Activated CD4-positive, alpha-beta T cell treated with anti-CD3 and anti-CD28 coated beads, Interleukin-2, amount 50 U/mL, for 16 hours (primary cell): Measurements from ENCODE around the gene CORO2B.
"Not testable (repeated sequence)": the region's sequence is repeated elsewhere in the genome, so short reads cannot be mapped to it uniquely, and the experiment has no call there.

ENCODE experiments used
- DNase-seq: peaks from one replicate; pipeline ENCODE4 v3.0.0-alpha.2; 2020

Gene CORO2B

DNA sequence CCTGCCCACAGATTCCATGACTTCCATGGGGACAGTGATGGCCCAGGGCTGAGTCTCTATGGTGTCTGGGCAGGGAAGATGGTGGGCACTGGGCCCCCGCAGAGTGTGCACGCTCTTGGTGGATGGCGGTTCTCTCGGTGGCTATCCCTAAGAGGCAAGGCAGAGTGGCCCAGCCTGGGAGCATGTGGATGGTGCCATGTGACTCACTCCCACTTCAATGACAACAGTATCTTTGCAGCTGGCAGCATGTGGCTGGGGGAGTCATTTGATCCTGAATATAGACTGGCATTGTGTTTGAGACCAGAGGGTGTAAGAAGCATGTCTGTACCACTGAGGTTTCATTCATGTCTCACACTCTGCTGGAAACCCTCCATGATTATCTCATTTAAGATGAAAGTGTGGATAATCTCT, 101.2 kb downstream of the CORO2B start:
- no peak for DNase-seq

DNA sequence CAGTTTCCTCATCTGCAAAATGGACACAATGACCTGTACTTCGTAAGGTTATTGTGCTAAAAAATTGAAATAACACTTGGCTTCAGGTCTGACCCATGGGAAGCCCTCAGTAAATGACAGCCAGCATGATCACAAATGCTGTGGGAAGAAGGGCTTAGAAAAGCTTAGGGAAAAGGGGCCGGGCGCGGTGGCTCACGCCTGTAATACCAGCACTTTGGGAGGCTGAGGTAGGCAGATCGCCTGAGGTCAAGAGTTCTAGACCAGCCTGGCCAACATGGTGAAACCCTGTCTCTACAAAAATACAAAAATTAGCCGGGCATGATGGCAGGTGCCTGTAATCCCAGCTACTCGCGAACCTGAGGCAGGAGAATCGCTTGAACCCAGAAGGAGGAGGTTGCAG, 102.0 kb downstream of the CORO2B start:
- DNase-seq: not testable (repeated sequence)

DNA sequence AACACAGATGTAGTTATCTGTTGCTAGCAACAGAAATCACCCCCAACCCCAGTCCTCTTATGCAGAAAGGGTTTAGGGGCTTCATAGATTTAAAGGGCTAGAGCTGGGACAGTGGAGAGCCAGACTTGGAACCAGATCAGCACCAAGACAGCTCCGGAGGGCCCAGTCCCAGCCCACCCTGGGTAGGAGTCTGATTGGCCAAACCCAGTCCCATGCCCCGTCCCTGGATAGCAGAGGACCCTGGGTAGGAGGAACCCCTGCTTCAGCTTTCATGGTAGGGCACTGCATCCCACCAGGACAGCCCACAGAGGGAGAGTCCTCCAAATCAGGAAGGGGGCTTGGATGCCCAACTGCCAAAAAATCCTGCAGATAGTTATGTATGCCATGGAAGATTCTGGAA, 103.0 kb downstream of the CORO2B start:
- DNase-seq: no peak

DNA sequence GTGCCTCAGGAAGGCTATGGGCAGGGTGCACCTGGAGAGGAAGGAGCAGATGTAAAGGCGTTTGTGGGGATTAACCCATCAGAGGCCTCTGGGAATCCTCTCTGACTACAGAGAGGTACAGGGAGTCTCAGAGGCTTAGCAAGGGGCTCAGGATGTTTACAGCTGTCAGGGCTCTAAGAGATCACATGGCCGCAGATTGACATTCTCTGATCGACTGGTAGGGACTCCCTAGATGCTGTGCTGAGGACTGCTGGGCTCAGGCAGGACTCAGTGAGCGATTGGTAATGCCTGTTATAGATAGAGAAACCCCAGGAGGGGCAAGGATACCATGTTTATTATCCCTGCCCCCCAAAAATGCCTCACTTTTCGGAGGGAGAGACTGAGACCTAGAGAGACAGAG, 103.5 kb downstream of the CORO2B start:
- DNase-seq: no peak

DNA sequence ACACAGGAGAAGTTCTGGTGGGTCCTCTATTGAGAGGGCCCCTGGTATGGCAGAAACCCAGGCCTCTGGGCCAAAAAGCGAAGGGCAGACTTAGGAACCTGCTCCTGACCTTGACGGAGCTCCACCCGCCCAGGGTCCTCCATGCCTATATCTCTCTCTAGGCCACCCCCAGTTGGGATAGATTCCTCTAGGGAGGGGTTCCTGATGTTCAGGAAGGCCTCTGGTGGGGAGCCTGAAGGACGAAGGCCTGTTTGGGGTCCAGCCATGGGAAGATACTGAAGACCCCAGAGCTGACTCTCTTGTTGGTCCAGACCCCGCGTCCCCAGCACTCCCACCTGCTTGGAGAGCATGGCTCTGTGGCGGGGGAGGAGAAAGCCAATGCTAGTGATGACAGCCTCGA, 104.2 kb downstream of the CORO2B start:
- DNase-seq: no peak

DNA sequence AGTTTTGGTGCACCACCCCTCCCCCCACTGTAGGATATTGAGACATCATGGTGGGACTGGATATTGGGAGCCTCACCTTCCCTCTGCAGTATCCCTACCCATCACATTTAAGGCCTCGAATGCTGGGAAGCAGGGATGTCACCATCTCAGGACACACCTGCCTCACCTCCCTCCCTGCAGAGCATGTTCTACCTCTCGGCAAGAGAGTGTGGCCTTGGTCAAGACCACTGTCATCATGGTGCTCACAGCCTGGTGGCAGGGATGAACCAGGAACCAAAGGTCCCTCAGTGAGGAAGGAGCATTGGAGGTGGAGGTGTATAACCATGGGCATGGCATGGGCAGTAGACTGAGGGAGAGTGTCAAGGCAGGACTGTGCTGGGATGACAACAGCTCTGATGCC, 104.8 kb downstream of the CORO2B start:
- no peak for DNase-seq

DNA sequence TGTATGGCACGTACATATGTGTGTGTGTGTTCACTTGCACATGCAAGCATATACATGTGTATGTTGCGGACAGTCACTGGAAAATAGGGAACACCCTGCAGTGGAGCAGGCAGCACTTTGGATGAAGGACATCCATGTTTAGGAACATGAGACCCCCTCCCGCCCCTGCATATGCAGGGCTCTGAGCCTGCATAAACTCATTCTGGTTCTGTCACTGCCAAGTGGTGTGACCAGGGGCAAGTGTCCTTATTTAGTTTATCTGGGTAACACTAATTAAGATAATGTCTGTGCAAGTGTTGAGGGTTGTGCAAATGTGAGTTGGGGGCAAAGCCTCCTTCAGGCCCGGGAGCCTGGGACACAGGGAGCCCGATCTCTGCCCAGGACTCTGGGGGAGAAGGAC, 105.7 kb downstream of the CORO2B start:
- no peak for DNase-seq

DNA sequence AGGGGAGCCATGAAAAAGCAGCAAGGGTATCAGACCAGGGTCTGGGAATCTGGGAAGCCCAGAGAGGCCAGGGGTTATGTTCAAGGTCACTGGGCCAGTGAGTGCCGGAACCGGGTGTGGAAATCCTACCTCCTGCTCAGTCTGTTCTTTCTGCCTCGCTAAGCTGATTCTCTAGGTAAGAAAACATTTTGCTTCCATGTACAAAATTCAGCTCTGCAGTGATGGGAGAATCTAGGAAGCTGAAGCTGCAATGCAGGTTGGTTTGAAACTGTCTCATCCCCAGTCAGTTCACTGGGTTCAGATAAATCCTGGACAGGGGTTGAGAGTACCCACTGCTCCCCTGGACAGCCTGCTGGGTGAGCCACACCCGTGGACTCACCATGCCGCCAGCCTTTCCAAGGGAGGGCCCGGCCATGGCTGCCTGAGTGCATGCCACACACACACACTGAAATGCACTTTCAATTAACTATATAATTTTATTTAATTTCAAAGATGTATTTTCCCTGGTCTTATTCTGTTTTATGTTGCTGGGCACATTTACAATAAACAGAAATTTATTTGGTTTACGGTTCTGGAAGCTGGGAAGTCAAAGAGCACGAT, 108.4 kb downstream of the CORO2B start:
- DNase-seq: no peak

DNA sequence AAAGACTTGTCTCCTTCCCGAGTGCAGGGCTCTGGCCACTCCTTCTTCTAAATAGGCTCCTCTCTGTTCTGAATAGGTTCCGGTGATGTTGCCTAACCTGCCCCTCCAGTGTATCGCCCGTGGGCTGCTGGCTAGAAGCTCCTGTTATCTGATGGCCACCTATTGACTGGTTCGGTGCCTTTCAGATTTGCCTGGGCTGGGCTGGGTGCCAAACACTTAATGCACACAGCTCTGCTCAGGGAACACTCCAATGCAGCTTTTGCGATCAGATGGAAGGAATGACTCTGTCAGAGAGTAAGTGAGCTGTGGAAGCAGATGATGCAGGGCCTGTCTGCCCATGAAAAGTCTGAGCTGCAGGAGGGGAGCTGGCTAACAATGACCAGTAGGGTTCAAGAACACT, 112.9 kb downstream of the CORO2B start:
- DNase-seq: no peak

DNA sequence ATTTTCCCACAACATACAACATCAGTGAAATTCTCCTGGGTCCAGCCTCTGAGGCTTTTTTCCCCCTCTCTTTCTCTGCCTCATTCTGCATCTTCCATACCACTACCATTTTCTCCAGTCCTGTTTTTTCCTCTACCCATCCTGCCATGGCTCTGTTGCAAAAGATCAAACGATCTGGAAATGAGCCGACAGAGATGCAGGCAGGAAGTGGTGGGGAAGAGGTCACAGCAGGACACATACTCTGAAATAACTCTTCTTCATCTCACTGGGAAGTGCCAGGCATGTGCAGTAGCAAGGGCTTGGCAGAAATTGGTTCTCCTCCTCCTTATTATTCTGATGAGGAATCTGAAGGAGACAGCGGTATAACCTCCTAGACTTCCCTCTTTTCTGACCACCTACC, 114.3 kb downstream of the CORO2B start:
- no peak for DNase-seq

DNA sequence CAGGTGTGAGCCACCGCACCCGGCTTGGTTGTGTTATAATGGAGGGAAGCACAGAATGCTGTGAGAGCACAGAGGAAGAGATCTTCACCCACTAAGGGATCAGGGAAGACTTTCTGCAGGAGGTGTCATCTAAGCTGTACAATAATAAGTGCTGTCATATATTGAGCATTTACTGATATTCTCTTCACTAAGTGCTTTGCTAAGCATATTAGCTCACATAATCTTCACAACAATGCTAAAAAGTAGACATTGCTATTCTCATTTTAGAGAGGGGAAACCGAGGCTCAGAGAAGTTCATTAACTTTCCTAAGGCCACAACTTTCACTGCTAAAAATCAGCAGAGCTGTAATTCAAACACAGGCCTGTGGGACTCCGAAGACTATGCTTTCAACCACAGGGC, 115.3 kb downstream of the CORO2B start:
- DNase-seq: no peak

DNA sequence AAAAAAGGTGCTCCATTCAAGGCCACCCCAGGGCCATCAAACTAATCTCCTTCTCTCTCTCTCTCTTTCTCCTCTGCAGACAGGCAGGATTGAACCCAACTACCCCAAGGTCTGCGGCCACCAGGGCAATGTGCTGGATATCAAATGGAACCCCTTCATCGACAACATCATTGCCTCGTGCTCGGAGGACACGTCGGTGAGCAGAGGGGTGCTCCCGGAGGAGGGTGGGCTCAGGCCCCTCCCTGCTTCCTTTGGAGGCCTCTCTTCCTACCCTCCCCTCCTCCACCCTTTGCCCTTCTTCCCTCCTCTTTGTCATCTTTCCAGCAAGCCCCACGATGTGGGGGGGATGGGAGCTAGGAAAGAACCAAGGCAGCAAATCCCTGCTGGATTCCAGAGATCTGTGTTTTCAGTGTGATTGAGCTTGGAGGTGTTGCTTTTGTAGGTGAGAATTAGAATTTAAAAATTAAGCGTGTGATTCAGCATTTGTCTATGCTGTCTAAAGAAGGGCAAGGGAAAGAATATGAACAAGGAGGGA, 116.3 kb downstream of the CORO2B start:
- DNase-seq: no peak

DNA sequence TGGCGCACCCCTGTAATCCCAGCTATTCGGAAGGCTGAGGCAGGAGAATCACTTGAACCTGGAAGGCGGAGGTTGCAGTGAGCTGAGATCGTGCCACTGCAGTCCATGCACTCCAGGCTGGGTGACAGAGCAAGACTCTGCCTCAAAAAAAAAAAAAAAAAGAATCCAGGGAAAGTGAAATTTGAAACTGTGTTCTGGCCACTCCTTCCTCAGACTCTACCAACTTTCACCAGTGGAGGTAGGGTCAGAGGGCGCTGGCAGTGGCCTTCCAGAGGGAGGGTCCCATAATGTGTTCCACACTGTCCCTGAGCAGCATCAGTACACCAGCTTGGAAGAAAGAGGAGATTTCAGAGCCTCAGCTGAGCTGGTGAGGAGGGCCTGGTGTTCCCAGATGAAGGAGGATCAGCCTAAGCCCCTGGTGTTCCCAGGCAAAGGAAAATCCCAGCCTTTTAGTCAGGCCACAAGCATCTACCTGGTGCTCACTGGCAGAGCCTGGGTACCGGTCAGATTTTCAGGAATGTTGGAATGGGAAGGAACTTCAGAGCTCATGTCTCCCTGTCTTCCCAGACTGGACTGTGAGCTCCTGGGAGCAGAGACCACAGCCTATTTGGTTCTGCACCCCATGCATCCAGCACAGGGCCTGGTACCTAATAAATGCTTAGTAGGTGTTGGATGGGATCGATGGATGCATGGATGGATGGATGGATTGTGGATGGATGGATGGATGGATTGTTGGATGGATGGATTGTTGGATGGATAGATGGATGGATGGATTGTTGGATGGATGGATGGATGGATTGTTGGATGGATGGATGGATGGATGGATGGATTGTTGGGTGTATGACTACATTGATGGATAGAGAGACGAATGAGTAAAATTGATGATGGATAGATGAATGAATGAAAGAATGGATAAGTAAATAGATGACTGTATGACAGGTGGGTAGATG, 117.9 kb downstream of the CORO2B start:
- DNase-seq: no peak

DNA sequence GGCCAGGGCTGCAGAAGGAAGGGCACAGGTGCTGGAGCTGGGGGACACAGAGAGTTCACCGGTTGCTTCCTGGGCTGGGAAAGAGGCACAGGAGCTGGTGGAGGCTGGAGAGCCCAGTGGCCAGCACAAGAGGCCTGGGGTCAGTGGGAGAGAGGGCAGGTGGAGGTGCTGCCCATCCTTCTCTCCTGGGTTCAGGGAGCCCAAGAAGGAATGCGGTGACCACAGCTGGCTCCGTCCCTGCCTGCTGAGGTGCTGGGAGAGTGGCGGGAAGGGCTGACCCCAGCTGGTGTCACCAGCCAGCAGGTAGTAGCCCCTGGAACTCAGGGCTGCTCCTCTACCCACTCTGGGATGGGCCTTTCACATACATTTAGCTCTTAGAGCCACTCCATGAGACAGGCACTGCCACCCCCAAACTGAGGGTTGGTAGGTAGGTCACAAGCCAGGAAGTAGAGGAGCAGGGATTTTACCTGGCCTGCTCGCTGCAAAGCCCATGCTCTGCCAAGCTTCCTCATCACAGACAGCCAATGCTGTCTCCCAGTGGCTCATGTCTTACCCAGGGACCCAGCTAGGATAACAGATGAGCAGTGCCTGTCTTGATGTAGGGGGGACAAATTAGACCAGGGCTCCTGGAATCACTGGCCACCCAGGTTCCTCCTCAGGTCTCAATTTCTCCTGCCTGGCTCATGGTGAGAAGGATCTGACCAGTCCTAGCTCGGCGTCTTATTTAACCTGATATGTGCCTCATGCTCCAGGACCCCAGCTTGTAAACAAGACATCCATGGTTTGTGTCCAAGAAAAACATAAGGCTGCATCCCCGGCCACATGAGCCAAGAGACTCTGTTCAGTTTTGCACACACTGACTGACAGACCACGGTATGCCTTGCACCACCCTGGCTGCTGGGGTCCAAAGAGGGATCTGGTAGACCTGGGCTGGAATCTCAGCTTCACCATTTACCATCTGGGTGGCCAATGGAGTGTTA, 119.2 kb downstream of the CORO2B start:
- no peak for DNase-seq

DNA sequence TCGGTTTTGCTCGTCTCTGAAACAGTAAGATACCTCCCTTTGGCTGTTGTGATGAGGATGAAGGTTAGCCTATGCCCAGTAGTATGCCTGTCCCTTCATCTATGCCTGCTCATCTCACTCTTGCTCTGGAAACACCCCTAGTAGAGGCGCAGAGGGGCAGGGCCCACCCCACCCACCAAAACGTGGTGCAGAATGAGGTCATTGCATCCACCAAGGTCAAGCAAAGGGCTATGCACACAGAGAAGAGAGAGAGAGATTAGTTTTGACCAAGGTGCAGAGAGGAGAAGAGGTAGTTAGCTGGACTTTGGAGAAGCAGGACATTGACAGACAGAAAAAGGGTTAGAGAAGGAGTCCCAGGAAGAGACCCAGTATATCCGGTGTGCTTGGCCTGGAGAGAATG, 119.9 kb downstream of the CORO2B start:
- no peak for DNase-seq

DNA sequence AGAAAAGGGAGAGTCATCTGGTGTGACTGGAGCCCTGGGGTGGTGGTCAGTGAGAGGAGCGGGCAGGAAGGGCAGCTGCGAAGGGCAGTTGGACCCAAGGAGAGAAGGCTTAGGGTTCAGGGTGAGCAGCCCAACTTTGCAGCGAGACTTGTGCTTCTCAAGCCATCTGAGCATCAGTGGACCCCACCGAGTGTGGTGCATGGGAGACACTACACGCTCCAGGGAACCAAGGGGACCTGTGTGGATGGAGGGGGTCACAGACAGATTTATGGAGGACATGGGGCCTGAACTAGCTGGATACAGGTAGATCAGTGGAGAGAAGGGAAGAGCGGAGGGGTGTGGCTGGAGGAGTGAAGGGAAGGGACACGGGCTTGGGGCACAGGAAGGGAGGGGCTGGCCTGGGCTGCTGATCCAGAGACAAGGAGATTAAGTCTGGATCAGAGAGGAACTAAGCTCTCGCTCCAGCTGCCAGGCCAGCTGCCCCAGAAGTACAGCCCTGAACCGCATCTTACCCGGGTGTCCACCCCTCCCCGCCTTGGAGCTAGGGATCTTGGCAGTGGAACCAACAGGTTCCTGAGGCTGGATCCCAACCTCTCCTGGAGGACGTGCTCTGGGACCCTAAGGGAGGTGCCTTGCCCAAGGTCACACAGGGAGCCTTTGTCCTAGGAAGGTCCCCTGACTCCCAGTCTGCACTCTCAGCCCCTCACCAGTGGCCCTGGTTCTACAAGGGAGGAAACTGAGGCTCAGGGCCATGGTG, 120.5 kb downstream of the CORO2B start:
- no peak for DNase-seq

DNA sequence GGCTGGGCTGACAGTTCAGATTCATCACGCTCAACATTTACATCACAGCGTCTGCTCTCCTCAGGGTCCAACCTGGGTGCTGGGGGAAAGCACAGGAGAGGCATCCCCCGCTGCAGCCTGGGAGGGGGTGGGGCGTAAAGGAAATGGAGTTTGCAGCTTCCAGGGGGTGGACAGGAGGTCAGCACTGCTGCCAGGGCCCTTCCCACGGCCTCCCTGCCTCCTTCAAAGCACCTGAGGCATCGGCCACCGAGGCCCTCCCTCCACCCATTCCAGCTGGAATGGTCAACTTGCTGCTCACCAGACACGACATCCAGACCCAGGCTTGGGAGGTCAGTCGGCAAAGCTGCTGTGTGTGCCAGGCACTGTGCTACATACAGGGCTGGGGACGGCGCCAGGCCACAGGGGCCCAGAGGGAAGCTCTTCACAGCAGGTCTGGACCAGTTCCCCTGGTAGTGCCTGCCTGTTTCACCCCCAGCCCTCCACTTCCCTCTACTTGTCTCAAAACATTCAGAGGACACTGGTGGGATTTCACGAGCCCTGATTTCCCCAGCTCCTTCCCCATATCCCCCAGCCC, 121.2 kb downstream of the CORO2B start:
- no peak for DNase-seq

DNA sequence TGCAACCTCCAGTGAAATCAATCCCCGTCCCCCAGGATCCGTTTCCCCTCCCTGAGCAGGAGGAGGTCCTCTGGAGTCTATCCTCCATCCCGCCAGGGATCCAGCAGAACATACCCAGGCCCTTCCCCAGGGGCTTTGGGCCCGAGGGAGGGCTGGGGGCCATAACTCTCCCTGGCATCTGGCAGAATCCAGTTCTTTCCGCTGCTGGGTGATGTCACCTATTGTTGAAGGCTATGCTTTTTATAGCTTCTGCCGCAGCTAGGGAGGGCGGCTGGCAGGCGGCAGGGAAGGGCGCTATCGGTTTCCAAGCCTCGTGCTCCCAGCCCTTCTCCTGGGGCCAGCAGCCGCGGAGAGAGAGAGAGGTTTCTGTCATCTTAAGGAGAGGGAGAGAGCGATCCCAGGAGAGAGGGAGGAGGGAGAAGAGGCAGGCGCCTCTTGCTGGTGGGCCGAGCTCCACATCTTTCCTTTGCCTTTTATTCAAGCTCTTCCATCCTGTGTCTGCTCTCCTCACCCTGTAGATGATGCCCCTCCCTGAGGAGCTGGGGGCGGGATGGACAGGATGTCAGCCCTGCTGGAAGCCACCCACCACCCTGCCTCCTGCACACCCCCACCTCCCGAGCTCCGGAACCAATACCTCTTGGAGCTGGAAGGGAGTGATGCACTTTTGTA, 121.8 kb downstream of the CORO2B start:
- DNase-seq: no peak

DNA sequence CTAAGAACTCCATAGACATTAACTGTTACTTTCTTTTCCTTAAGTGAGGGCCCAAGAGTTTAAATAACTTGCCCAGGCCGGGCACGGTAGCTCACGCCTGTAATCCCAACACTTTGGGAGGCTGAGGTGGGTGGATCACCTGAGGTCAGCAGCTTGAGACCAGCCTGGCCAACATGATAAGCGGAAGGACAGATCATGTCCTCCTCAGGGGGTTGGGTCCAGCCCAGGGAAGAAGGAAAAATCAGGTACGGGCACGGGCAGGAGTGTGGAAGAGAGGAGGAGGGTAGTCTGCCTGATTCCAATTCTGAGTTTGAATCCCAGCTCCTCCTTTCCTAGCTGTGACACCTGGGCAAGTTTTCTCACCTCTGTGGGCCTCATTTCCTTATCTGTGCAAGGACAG, 123.1 kb downstream of the CORO2B start:
- no peak for DNase-seq

DNA sequence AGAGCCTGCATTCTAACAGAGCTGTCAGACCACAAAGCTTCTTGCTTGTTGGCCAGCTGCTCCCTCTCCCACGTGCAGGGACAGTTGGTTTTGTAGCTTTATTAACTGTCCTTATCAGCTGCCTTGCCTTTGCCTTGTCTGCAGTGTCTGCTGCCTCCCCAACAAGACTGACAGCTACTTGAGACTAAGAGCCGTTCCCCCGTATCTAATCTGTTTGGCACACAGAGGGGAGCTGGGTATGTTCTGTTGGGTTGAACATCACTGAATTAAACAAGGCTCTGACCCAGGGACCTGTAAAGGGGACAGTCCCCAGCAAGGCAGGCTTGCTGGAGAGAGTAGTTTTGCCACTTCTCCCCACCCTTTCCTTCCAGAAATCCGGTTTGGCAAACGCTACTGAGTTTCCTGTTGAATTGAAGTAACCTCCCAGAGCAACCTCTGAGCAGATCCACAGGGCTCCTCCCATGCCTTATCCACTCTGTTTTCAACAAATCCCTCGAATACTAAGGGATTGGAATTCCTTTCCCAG, 125.8 kb downstream of the CORO2B start:
- no peak for DNase-seq

DNA sequence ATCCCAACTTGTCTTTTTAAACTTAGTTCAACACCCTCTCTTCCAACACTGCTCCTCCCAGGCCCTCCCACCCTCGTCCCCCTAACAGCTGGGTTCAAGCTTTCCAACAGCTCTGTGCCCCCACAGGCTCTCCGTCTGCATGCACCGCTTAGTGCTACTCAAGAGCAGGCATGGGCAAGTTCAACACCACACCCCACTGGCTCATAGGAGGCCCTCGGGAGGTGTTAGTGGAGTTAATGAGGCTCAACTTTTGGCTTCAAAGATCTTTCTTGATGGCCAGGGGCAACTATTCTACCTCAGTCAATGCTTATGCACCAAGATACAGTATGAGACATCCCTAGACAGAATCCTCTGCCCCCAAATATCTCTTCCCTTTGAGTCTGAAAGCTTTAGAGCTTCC, 127.5 kb downstream of the CORO2B start:
- no peak for DNase-seq
